GM21529 (cell line): Measurements from ENCODE around the gene CNGA4.

Experiments
- ATAC-seq: cut with Tn5 transposase; IDR thresholded peaks from one replicate; pipeline ENCODE4 v1.9.1; 2021; ENCODE audit not compliant: unreplicated experiment

Gene CNGA4, protein sequence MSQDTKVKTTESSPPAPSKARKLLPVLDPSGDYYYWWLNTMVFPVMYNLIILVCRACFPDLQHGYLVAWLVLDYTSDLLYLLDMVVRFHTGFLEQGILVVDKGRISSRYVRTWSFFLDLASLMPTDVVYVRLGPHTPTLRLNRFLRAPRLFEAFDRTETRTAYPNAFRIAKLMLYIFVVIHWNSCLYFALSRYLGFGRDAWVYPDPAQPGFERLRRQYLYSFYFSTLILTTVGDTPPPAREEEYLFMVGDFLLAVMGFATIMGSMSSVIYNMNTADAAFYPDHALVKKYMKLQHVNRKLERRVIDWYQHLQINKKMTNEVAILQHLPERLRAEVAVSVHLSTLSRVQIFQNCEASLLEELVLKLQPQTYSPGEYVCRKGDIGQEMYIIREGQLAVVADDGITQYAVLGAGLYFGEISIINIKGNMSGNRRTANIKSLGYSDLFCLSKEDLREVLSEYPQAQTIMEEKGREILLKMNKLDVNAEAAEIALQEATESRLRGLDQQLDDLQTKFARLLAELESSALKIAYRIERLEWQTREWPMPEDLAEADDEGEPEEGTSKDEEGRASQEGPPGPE

GRCh38 chr11:6238902-6239301, at the start of gene CNGA4:
Gene CNGA4, plus strand, starts transcription at chr11:6239089. Its CDS starts 118 bp downstream, at chr11:6239207.
- ATAC-seq = no peak

DNA sequence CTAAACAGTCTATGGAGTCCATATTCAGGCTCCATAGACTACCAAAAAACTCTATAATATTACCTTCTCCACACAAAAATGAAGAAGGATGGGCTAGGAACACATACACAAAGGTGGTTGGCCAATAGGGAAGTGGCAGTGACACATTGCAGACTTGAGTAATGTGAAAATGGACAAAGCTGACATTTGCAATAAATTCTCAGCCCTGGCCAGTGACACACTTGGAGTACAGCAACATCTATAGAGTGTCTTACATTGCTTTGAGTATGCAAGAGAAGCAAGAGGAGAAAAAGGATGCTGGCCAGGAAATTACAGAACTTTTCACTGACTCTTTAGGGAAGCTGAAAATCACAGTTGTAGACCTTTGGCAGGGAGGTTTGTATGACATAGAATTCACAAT, 47.1 kb upstream of the CNGA4 start:
- ATAC-seq = no peak

DNA sequence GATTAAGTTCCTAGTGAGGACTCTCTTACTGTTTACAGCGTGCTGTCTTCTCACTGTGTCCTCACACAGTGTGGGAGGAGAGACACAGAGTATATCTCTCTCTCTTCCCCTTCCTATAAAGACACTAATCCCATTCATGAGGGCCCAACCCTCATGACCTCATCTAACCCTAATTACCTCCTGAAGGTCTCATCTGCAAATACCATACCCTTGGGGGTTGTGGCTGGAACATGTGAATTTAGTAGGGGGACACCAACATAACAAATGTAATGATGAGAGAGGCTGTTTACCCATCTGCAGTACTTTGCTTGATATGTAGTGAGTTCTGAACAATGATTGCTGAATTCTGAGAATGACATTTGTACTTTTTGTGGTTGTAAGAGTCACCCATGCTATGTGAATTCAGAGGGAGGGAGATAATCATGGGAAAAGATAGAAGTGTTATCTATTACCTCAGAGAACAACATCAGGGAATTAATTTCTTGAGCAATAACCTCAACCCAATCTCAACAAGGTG, 44.8 kb upstream of the CNGA4 start:
- no peak for ATAC-seq

GRCh38 chr11:6196396-6196795, 42.5 kb upstream of the CNGA4 start:
- ATAC-seq = no peak

DNA sequence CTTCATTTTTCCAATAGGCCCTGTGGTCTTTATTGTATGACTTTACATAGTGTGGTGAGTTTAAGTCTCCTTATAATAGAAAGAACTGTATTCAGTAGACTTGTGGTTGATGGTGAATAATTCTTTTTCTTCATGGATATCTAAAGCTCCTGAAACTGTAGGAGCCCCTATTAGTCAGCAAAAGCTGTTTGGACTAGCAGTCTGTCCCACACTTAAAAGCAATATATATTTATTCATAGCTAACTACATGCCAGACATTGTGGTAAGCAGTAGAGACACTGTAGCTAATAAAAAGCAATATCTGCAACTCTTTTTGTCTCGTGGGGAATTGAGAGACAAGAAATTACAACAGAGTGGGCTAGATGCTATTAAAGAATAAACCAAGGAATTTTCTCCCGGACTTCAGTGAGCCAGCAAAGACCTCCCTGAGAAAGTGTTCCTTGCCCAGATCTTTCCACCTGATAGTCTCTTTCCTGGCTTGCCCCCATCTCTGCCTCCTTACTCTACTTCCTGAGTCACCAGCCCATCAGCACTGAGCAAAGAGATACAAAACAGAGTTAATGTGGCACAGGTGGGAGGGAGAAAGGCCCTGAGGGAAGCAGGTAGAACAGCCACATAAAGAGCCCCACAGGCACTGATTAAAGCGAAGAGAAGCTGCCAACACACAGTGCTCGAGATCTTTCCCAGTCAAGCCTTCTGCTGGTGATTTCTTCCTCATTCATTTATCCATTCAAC, 41.3 kb upstream of the CNGA4 start:
- ATAC-seq = no peak

GRCh38 chr11:6199174-6199810, 39.6 kb upstream of the CNGA4 start, which contains the start of gene OR52W1:
Gene OR52W1, plus strand, starts transcription at chr11:6199224. Its CDS starts 0 bp downstream, at chr11:6199224.
- no peak for ATAC-seq

GRCh38 chr11:6200975-6201374, 37.9 kb upstream of the CNGA4 start:
- ATAC-seq = no peak

DNA sequence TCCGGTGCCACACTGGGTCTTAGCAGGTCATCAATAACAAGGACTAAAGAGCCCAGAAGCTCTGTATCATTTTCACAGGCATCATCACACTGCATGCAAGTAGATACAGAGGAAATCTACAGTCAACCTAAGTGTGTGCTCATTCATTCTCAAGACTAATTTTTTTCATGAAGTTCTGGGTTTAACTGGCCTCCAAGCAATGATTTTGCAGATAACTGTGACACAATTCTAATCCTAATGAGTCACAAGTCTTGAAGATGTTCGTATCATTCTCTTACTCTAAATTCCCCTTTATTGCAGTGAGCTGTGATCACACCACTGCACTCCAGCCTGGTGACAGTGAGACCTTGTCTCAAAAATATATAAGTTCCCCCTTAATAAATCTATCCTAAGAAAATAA, 37.4 kb upstream of the CNGA4 start:
- no peak for ATAC-seq

DNA sequence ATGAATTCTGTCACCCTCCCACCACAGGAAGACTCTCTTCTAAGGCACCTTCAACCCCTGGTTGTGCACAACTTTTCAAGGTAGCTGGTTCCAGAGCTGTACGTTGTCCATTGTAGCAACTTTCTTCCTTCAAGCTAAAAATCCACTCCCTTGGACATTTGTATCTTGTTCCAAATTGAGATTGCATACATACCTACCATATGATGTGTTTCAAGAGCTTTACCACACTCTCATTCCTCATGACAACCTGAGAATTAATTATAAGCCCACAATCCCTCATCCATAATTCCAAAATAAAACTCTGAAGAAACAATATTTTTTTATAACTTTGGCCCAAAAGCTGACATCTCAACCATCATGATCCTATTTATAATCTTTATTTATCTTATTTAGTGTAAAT, 36.8 kb upstream of the CNGA4 start:
- ATAC-seq = no peak

- ATAC-seq = peak; percentile 78
These were observed 35.6 kb upstream of the CNGA4 start for GRCh38 chr11:6203327-6203726.

DNA sequence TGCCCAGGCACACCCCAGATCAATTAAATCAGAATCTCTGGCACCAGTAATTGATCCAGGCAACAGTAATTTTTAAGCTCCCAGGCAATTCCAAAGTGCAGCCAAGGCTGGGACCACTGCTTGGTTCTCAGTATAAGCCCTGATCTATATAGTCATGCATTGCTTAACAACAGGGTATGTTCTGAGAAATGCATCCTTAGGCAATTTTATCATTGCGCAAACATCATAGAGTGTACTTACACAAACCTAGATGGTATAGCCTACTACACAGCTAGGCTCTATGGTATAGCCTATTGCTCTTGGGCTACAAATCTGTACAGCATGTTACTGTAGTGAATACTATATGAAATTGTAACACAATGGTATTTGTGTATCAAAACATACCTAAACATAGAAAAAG, 34.2 kb upstream of the CNGA4 start:
- no peak for ATAC-seq

DNA sequence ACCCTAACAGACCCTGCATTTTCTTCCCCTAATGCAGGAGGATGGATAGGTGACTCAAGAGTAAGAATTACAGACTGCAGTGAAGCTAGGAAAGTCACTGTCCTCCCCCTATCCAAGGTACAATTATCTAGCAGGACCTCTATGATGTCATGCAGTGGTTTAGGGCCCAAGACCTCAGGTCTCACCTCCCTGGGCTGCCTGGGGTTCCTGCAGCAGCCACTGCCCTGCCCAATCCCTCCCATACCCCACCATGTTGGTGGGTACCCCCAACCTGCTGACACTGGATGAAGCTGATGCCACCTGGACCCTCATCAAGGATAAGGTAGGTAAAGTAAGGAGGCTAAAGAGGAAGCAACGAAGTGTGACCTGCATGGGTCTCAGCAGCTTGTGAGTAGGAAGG, 33.5 kb upstream of the CNGA4 start, which contains the start of gene C11orf42:
Gene C11orf42 (plus strand): TSS at position 192 of the 400 bp plus-strand sequence. CDS start 59 bp downstream, at position 251.
- no peak for ATAC-seq

GRCh38 chr11:6206456-6207180, 32.3 kb upstream of the CNGA4 start:
- no peak for ATAC-seq

DNA sequence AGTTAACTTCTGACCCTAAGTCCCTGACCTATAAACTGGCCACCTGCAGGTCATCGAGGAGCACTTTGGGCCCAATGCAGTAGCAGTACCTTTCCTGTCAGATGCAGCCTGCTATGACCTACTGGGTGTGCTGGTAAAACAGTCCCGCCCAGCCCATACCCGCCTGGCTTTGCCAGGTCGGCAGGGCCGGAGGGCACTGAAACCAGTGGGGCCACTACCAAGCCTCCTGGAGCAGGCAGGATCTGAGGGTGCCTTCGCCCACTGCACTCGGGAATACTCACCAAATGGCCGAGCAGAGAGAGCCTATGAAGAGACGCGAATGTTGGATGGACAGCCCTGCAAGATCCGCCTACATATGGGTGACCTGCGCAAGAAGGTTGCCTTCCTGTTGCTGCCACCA, 29.1 kb upstream of the CNGA4 start:
- ATAC-seq = no peak

DNA sequence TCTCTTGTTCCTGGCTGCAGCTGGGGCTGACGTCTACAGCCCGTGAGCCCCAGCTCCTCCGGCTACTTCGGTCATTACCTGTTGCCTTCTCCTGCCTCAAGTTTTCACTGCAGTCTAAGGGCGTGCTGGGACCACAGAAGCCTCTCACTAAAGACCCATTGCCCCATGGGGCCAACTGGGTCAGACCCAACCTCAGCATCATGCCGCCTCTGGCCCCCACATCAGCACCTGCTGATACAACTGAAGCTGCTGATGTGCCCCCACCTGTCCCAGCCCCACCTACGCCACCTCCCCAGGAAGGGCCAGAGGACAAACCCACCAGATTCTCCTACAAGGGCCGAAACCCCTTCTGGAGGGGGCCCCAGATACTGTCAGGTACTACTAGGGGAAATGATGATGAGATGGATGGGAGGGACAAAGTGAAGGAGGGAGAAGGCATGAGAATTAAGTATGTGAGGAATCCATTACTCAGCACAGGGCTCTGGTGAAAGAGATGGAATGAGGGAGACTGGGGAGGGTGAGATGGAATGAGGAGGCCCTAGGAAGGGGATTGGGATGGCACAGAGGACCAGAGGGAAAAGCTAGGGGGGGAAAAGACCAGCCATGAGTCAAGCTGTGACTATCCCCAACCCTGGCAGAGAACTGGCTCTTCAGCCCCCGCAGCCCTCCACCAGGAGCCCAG, 28.5 kb upstream of the CNGA4 start:
- no peak for ATAC-seq

DNA sequence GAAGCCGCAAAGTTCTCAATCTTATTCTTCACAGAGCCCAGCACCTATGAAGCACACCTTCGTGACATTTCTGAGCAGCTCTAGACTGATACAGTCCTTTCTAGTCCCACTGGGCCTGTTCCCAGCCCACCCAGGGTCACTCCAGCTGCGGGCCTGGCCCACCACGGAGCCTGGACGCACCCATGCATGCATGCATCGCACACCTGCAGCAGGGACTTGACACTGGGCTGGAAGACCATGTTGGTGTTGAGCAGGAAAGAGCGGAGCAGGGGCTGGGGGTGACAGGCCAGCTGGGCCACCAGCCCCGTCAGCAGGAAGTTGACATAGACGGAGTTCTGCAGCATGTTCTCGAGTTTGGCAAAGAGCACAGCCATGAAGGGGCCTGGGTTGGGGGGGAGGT, 24.4 kb upstream of the CNGA4 start:
- ATAC-seq = no peak

- ATAC-seq = no peak
These were observed 22.4 kb upstream of the CNGA4 start for GRCh38 chr11:6216501-6216900.

GRCh38 chr11:6217722-6218121, 21.2 kb upstream of the CNGA4 start:
- no peak for ATAC-seq

GRCh38 chr11:6219359-6219758, 19.5 kb upstream of the CNGA4 start:
- no peak for ATAC-seq

- no peak for ATAC-seq
These were observed 15.0 kb upstream of the CNGA4 start for GRCh38 chr11:6223854-6224253.
